CD14-positive monocyte (primary cell): ENCODE results near the gene LTO1. TPM values are rescaled to one million over a fixed set of nuclear protein-coding genes. Genes with fewer than 3 reads are reported as not detected.

Source experiments
- DNase-seq, 3 donors: peaks; one replicate each; pipeline ENCODE4 v3.0.0-alpha.2; 2011 to 2022
- H2AFZ ChIP-seq: 2 replicates; pipeline ENCODE4 v1.6.0; 2012; ENCODE audit warnings: mild to moderate bottlenecking, low read depth, low read length, inconsistent platforms; ENCODE audit not compliant: insufficient read depth, poor library complexity, severe bottlenecking
- H3K27ac ChIP-seq, 2 donors: 1 replicate in 1 of 2; 2 replicates in 1 of 2; pipeline ENCODE4 v1.5.1; 2012 to 2013; ENCODE audit warnings: low read length in 2 of 2, control low read depth in 1 of 2, inconsistent platforms in 1 of 2, low read depth in 1 of 2, mild to moderate bottlenecking in 1 of 2
- H3K27me3 ChIP-seq, 2 donors: one replicate each; pipeline versions ENCODE4 v1.6.0 to v1.6.1; 2011 to 2013; ENCODE audit warnings: low read length in 2 of 2; ENCODE audit not compliant: control insufficient read depth in 2 of 2, insufficient read depth in 2 of 2
- H3K36me3 ChIP-seq, 2 donors: replicated peaks in 1 of 2; 1 replicate in 1 of 2; 2 replicates in 1 of 2; pipeline versions ENCODE4 v1.5.1 to v1.6.1; 2012 to 2013; ENCODE audit warnings: low read length in 2 of 2, control low read depth in 1 of 2, inconsistent platforms in 1 of 2, mild to moderate bottlenecking in 1 of 2; ENCODE audit not compliant: insufficient read depth in 2 of 2, control insufficient read depth in 1 of 2
- H3K4me1 ChIP-seq, 2 donors: 1 replicate in 1 of 2; 2 replicates in 1 of 2; pipeline versions ENCODE4 v1.5.1 to v1.6.1; 2012 to 2013; ENCODE audit warnings: low read length in 2 of 2, control low read depth in 1 of 2, inconsistent platforms in 1 of 2, mild to moderate bottlenecking in 1 of 2, moderate library complexity in 1 of 2; ENCODE audit not compliant: insufficient read depth in 2 of 2, control insufficient read depth in 1 of 2
- H3K4me2 ChIP-seq: replicated peaks from 2 replicates; pipeline ENCODE3; 2012; ENCODE audit warnings: low read length, moderate library complexity, mild to moderate bottlenecking; ENCODE audit not compliant: poor library complexity, severe bottlenecking; ENCODE audit errors: extremely low read depth
- H3K4me3 ChIP-seq, 3 experiments: fragments of 200-600 bp in 1 of 3; sonication (generic) in 1 of 3; replicated peaks in 1 of 3; 1 replicate in 2 of 3; 2 replicates in 1 of 3; pipeline ENCODE4 v1.5.1; 2011 to 2013; ENCODE audit warnings: low read length in 3 of 3, mild to moderate bottlenecking in 3 of 3, control low read depth in 2 of 3, low read depth in 2 of 3, inconsistent platforms in 1 of 3, moderate library complexity in 1 of 3
- H3K79me2 ChIP-seq: 2 replicates; pipeline ENCODE4 v1.6.0; 2012; ENCODE audit warnings: mild to moderate bottlenecking, control low read depth, inconsistent platforms, low read length, moderate library complexity; ENCODE audit not compliant: insufficient read depth
- H3K9ac ChIP-seq: 2 replicates; pipeline ENCODE4 v1.6.0; 2017; ENCODE audit warnings: low read length, mild to moderate bottlenecking; ENCODE audit not compliant: insufficient read depth, poor library complexity, severe bottlenecking
- H3K9me3 ChIP-seq, 2 donors: replicated peaks in 1 of 2; 1 replicate in 1 of 2; 2 replicates in 1 of 2; pipeline versions ENCODE4 v1.5.1 to v1.6.1; 2012 to 2013; ENCODE audit warnings: low read length in 2 of 2, control low read depth in 1 of 2; ENCODE audit not compliant: control insufficient read depth in 1 of 2, insufficient read depth in 1 of 2
- H4K20me1 ChIP-seq: 2 replicates; pipeline ENCODE4 v1.6.0; 2012; ENCODE audit warnings: mild to moderate bottlenecking, low read length, control low read depth, moderate library complexity; ENCODE audit not compliant: insufficient read depth
- H3K27ac Mint-ChIP-seq, 7 donors: one replicate each; pipeline ENCODE4 v1.8.0; 2020; ENCODE audit warnings: mild to moderate bottlenecking in 7 of 7, mixed read lengths in 7 of 7, moderate library complexity in 6 of 7, inconsistent platforms in 2 of 7
- H3K27me3 Mint-ChIP-seq, 3 donors: one replicate each; pipeline ENCODE4 v1.8.0; 2021 to 2022; ENCODE audit warnings: low read depth in 3 of 3, mild to moderate bottlenecking in 3 of 3, mixed read lengths in 3 of 3, moderate library complexity in 3 of 3, inconsistent platforms in 1 of 3
- H3K36me3 Mint-ChIP-seq, 2 donors: one replicate each; pipeline ENCODE4 v1.8.0; 2020; ENCODE audit warnings: mixed read lengths in 2 of 2, inconsistent platforms in 1 of 2, mild to moderate bottlenecking in 1 of 2
- H3K4me1 Mint-ChIP-seq: one replicate; pipeline ENCODE4 v1.8.0; 2020; ENCODE audit warnings: mild to moderate bottlenecking, mixed read lengths
- H3K4me3 Mint-ChIP-seq, 2 donors: one replicate each; pipeline ENCODE4 v1.8.0; 2020; ENCODE audit warnings: mild to moderate bottlenecking in 2 of 2, mixed read lengths in 2 of 2, moderate library complexity in 1 of 2
- H3K9me3 Mint-ChIP-seq, 7 donors: one replicate each; pipeline ENCODE4 v1.8.0; 2020 to 2022; ENCODE audit warnings: mixed read lengths in 7 of 7, mild to moderate bottlenecking in 6 of 7, moderate library complexity in 6 of 7, inconsistent platforms in 2 of 7
- CTCF ChIP-seq: fragments of 200-600 bp; IDR thresholded peaks from one replicate; pipeline ENCODE4 v1.8.0; 2022; ENCODE audit warnings: antibody characterized with exemption, mild to moderate bottlenecking
- WGBS: methylation state at CpG from one replicate; pipeline ENCODE4 v1.1.5; 2013; ENCODE audit warnings: missing lambda C conversion rate; ENCODE audit not compliant: insufficient coverage; 5-methylcytosine and 5-hydroxymethylcytosine counted together
- intact Hi-C, 2 donors: fragments of 100-400 bp; cut with micrococcal nuclease; formaldehyde crosslinking; loops; one replicate each; pipeline versions ENCODE4 v1.15.0 to v1.15.1; 2023
- polyA plus RNA-seq, 3 donors: library from polyadenylated mRNA; depleted of rRNA in 1 of 3; unstranded in 2 of 3; stranded (reverse) in 1 of 3; fragments of 300-500 nt in 2 of 3; fragments of >200 nt in 1 of 3; fragmentation: Illumina TruSeq in 2 of 3; gene quantifications; 1 replicate in 2 of 3; 2 replicates in 1 of 3; pipeline ENCODE4 v1.2.3, GENCODE V29; 2012 to 2021

LTO1 gene
- polyA plus RNA-seq, 3 donors = 3.9 to 27.1 (median 5.2) TPM

DNA sequence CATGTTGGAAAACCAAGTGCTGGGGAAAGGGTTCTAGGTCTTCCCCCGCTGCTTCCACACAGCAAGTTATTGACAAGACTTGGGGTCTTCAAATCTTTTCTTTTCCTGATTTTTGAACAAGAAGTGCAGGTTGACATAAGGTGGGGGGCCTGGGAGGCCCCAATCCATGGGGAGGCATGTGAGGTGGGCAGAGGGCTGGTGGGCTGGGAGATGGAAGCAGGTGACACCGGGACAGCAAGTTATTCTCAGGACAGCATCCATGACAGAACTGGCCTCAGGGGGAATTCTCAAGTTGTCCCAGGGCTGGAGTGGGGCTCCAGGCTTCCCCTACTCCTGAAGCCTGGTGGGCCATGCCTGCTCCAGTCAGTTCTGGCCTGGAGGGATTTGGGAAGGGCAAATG, 23.2 kb upstream of the LTO1 start:
- no peaks in the 10 kb centered on the region for H3K36me3 Mint-ChIP-seq
- Histone ChIP-seq H3K27ac (no peak overlapping the region), H3K27me3 (peaks cover 26 to 40% of the 10 kb centered on the region in 2 donors), H3K4me1 (no peaks in the 10 kb centered on the region), H4K20me1 (no peaks in the 10 kb centered on the region), H2AFZ (no peak overlapping the region), H3K9me3 (no peaks in the 10 kb centered on the region), H3K4me3 (no peak overlapping the region), H3K4me2 (no peak overlapping the region), H3K36me3 (no peaks in the 10 kb centered on the region), H3K9ac (no peak overlapping the region), H3K79me2 (no peaks in the 10 kb centered on the region)
- peaks cover 0 to 4% (median 0%) of the 10 kb centered on the region in 7 donors for H3K9me3 Mint-ChIP-seq
- intact Hi-C loops = no loop called here
- no peak for DNase-seq
- H3K27ac Mint-ChIP-seq = no peak overlapping the region
- peaks cover 32 to 60% (median 46%) of the 10 kb centered on the region in 3 donors for H3K27me3 Mint-ChIP-seq
- TF ChIP-seq CTCF = no peak
- H3K4me3 Mint-ChIP-seq = no peak overlapping the region
- 100% methylated on average over 1 of the region's 2 CpGs for WGBS
- H3K4me1 Mint-ChIP-seq = no peaks in the 10 kb centered on the region

GRCh38 chr11:69697861-69698260, 22.7 kb upstream of the LTO1 start:
- H3K4me1 Mint-ChIP-seq = no peaks in the 10 kb centered on the region
- H3K4me3 Mint-ChIP-seq = no peak overlapping the region
- Histone ChIP-seq H3K9ac (no peak overlapping the region), H3K4me2 (no peak overlapping the region), H2AFZ (no peak overlapping the region), H4K20me1 (no peaks in the 10 kb centered on the region), H3K4me3 (no peak overlapping the region), H3K27me3 (peaks cover 22 to 35% of the 10 kb centered on the region in 2 donors), H3K27ac (no peak overlapping the region), H3K79me2 (no peaks in the 10 kb centered on the region), H3K36me3 (no peaks in the 10 kb centered on the region), H3K4me1 (no peaks in the 10 kb centered on the region), H3K9me3 (no peaks in the 10 kb centered on the region)
- TF ChIP-seq CTCF = no peak
- H3K27ac Mint-ChIP-seq = no peak overlapping the region
- intact Hi-C loops = no loop called here
- no peaks in the 10 kb centered on the region for H3K36me3 Mint-ChIP-seq
- 88% methylated on average over 4 of the region's 10 CpGs for WGBS
- H3K27me3 Mint-ChIP-seq = peaks cover 27 to 59% (median 41%) of the 10 kb centered on the region in 3 donors
- peaks cover 0 to 7% (median 1%) of the 10 kb centered on the region in 7 donors for H3K9me3 Mint-ChIP-seq
- DNase-seq = no peak
